Measurements from ENCODE around the gene TMEM37.

The TMEM37 gene

DNA sequence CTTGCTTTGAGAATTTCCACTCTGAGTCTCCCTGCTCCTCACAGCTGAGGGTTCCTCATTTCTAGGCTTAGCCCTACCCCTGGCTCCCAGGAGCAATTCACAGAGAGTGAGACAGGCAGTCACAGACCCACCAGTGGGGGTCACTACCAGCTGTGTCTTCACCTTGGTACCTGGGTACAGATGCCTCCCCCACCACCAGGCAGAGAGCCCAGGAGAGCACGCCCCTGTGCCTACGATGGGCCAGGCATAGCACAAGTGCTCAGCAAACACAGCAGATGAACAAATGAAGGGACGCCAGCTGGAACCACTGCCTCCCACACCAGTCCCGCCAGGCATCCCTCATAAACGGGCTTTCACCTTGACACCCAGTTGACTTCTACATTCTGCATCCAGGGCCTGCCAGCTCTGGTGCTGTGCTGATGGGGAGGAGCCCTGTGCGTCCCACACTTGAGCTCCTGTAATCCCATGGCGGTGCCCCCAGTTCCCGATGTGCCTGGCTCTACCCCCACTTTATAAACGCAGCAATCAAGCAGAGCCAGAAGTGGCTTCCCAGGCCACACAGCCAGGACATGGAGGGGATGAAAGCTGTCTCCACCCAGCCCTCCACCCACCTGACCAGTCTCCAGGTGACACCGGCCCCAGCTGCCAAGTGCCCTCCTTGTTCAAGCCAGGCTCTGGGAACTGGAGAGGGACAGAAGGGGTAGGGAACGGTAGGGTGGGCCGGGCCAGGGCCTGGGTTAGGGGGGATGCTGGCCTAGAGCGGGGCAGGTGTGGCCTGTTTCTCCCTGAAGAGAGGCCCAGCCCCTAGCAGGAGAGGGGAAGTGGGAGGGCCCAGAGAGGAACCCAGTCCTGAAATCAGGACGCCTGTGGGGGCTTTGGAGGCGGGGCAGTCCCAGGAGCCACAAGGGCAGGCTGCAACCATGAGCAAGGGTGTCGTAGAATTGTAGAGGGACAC is 50.1 kb downstream of the TMEM37 start:
- no peak for DNase-seq

DNA sequence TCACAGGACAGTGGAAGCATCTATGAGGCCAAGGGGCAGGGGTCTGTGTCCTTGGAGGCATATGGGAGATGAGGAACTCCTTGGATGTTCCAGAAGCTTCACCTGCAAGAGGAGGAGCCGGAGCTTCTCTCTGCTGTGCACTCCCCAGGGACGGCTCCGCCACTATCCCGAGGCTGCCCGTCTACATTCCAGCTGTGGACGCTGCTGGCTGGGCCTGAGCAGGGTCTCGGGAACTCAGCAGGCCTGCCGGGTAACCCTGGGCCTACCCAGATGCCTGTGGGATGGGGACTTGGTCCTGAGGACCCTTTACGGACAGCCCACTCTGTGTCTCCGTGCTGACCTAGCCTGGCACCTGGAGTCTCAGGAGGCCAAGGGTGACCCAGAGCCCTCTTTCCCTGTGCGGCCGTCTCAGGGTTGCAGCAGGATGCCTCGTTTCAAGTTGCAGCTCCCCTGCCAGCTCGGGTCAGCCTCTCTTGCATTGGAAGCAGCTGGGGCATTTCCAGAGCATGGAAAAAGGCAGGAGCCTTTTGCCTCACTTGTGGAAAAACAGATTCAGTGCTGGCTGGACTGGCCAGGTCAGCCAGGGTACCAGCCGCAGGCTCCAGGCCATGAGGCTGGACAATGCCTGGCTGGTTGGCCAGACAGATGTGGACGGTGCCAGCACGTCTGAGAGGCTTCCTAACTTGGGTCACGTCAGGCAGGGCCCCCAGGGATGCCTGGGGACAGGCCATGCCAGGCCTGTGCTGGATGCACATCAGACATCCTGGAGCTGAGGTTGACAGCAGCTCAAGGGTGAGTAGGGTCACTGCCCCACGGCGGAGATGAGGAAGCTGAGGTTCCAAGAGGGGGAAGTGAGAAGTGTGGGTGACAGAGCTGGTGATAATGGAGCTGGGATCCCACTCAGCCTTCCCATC is 51.1 kb downstream of the TMEM37 start:
- no peak for DNase-seq

GRCh38 chr2:119483395-119483753 is 51.7 kb downstream of the TMEM37 start:
- no peak for DNase-seq

- no peak for DNase-seq
Measured at GRCh38 chr2:119483896-119484718, 52.5 kb downstream of the TMEM37 start.

GRCh38 chr2:119484834-119485233 is 53.2 kb downstream of the TMEM37 start:
- DNase-seq: no peak

DNA sequence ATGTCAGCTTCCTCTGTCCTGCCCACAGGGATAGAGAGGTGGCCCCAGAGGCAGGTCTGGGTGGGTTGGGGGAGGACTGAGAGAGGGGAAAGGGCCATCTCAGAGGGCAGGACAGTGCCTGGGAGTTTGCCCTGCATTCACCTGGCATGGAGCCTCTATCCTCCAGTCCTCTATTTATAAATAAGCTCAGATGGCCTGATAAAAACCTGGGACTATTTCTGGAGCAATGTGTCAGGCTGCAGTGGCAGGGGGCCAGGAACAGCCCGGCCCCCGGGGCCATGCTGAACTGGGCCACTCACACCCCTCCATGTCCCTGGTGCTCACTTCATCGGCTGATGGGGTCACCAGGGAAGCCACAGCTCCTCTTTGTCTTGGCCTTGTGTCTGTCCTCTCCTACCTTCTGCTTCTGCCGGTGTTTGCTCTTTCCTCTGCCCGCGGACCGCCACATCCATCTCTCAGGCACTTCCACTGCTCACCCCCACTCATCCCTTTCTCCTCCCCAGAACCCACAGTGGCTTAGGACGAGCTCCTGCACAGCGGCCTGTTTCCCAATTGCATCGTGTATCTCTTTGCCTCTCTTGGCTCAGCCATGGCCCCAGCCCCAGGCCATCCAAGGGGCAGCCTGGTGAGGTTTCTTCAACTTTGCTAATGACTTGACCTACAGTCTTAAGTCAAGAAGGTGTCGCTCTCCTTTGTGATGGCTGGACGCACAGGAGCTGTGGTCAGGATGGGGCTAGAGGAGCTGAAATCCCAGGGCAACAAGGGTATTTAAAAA is 53.9 kb downstream of the TMEM37 start:
- DNase-seq: no peak

GRCh38 chr2:119486196-119486827 is 54.7 kb downstream of the TMEM37 start:
- no peak for DNase-seq

GRCh38 chr2:119486886-119487285 is 55.2 kb downstream of the TMEM37 start:
- no peak for DNase-seq

DNA sequence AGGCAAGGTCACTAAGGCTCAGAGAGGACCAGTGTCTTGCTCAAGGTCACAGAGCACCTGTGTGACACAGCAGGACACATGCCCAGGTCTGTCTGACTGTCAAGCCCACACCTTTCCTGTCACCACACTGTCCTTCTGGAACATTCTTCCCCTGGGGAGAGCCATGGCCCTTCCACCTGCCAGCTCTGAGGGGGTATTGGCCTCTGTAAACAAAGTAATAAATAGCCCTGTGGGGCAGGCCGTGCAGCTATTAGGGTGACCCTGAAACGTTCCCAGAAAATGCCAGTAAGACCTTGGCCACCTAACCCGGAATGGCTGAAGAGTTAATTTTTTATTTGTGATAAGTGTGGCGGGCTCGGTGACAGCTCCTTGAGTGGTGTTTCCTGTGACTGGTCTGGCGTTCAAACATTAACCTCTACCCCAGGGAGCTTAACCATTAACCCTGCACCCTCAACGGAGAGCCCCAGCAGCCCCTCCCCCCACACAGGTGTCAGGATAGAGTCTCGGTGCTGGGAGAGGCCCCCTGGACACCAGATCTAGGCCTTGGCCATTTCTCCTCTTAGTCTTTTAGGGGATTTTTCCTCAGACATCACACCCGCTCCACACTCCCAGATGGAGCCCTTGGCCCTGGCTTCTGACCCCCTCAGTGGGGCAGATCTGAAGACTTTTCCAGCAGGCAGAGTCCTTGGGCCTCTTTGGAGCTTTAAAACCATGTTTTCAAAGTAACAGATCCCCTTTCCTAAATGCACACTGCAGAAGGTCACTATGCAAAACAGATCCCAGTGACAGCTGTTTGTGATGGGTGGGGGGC is 56.0 kb downstream of the TMEM37 start:
- no peak for DNase-seq
